HL-60 (cell line): Measurements from ENCODE around the gene TRPC1.
"Not testable (repeated sequence)": the region's sequence is repeated elsewhere in the genome, so short reads cannot be mapped to it uniquely, and the experiment has no call there.

ENCODE experiments used
- CTCF ChIP-seq: IDR thresholded peaks from one replicate; pipeline ENCODE4 v1.5.1; 2011; ENCODE audit warnings: low read length, control low read depth, inconsistent platforms; ENCODE audit not compliant: insufficient read depth
- GABPA ChIP-seq: IDR thresholded peaks from 2 replicates; pipeline ENCODE4 v1.6.1; 2012; ENCODE audit warnings: low read depth
- REST ChIP-seq: IDR thresholded peaks from 2 replicates; pipeline ENCODE4 v1.6.1; 2012; ENCODE audit warnings: low read depth; ENCODE audit not compliant: insufficient replicate concordance
- SPI1 ChIP-seq: IDR thresholded peaks from 2 replicates; pipeline ENCODE4 v1.6.1; 2012; ENCODE audit warnings: low read depth, mild to moderate bottlenecking, borderline replicate concordance

- TF ChIP-seq CTCF, GABPA, REST, SPI1: not testable (repeated sequence)
These were observed 9.0 kb upstream of the TRPC1 start for GRCh38 chr3:142714882-142715281.
